ENCODE data around the gene SLC22A16.
A peak's percentile ranks its signal among the peaks of the same experiment; 100 is the strongest.
"Not testable (repeated sequence)": the region's sequence is repeated elsewhere in the genome, so short reads cannot be mapped to it uniquely, and the experiment has no call there.

The SLC22A16 gene

GRCh38 chr6:110509617-110510241 is 33.3 kb upstream of the SLC22A16 start:
- no peak for TF ChIP-seq CTCF (IDR thresholded peaks at IDR 0.05; ENCODE audit: control insufficient read depth, insufficient read depth, low read depth, low read length, missing control alignments)
- peak; percentile 67 for DNase-seq (ENCODE audit: low read depth)
- no peak overlapping the region for H3K4me3 ChIP-seq (ENCODE audit: control insufficient read depth, low read depth, low read length)

GRCh38 chr6:110504891-110505290 is 28.5 kb upstream of the SLC22A16 start:
- not testable (repeated sequence) for DNase-seq (ENCODE audit: low read depth); H3K4me3 ChIP-seq (ENCODE audit: control insufficient read depth, low read depth, low read length)

GRCh38 chr6:110495949-110496348 is 19.5 kb upstream of the SLC22A16 start:
- H3K4me3 ChIP-seq (ENCODE audit: control insufficient read depth, low read depth, low read length) = no peak overlapping the region
- no peak for TF ChIP-seq CTCF (IDR thresholded peaks at IDR 0.05; ENCODE audit: control insufficient read depth, insufficient read depth, low read depth, low read length, missing control alignments)
- no peak for DNase-seq (ENCODE audit: low read depth)

GRCh38 chr6:110493253-110493800 is 16.9 kb upstream of the SLC22A16 start:
- TF ChIP-seq CTCF (IDR thresholded peaks at IDR 0.05; ENCODE audit: control insufficient read depth, insufficient read depth, low read depth, low read length, missing control alignments) = no peak
- no peak for DNase-seq (ENCODE audit: low read depth)
- H3K4me3 ChIP-seq (ENCODE audit: control insufficient read depth, low read depth, low read length) = no peak overlapping the region

- TF ChIP-seq CTCF (IDR thresholded peaks at IDR 0.05; ENCODE audit: control insufficient read depth, insufficient read depth, low read depth, low read length, missing control alignments) = no peak
- DNase-seq (ENCODE audit: low read depth) = no peak
Measured at GRCh38 chr6:110492584-110492983, 16.2 kb upstream of the SLC22A16 start.

GRCh38 chr6:110491644-110492317 is 15.4 kb upstream of the SLC22A16 start:
- peak; percentile 25 for DNase-seq (ENCODE audit: low read depth)
- TF ChIP-seq CTCF (IDR thresholded peaks at IDR 0.05; ENCODE audit: control insufficient read depth, insufficient read depth, low read depth, low read length, missing control alignments) = no peak
- no peak overlapping the region for H3K4me3 ChIP-seq (ENCODE audit: control insufficient read depth, low read depth, low read length)

More at GRCh38 chr6:110492584-110492983, 16.2 kb upstream of the SLC22A16 start:
- no peak overlapping the region for H3K4me3 ChIP-seq (ENCODE audit: control insufficient read depth, low read depth, low read length)

GRCh38 chr6:110491299-110491643 is 14.9 kb upstream of the SLC22A16 start:
- no peak for TF ChIP-seq CTCF (IDR thresholded peaks at IDR 0.05; ENCODE audit: control insufficient read depth, insufficient read depth, low read depth, low read length, missing control alignments)
- no peak overlapping the region for H3K4me3 ChIP-seq (ENCODE audit: control insufficient read depth, low read depth, low read length)
- DNase-seq (ENCODE audit: low read depth) = no peak

Data from AG09309 (cell line).